GM12872 (cell line): ENCODE data around the gene RDH5.

Experiments
- TF ChIP-seq, protein P1 (sequence below): IDR thresholded peaks from 3 replicates; pipeline ENCODE4 v1.5.1; 2011; ENCODE audit warnings: low read depth, mild to moderate bottlenecking, low read length, moderate library complexity; ENCODE audit not compliant: insufficient read depth

Gene RDH5

DNA sequence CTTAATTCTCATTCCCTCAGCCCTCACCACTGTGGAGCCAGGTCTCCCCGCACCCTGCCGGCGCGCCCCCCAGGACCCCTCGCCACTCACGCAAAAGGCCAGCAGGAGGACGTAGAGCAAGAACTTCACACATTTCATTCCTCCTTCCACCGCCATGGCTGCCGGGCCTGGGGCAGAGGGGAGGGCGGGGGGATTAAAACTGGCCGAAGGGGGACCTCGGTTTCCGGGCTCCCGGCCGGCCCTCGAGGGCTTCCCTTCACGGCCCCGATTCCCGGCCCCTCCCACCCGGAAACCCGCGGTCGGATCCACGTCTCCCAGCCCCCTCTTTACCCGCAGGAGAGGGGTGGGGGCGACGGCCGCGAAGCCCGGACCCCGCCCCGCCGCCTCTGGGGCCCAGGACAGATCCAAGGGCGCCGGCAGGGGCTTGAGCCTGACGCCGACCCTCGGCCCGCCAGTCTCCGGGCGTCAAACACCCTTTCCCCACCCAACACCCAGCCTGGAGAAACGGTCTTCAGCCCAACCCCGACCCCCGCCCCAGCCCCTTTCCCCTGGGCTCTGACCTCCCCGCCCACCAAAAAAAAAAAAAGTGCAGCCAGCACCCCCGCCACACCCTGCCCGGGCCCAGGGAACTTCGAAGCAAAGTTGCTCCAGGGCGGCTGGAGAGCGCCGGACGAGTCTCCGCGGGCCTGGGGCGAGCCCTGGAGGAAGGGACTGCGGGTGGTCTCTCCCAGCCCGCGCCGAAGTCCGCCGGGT, 8.2 kb downstream of the RDH5 start:
- TF ChIP-seq, protein P1, sequence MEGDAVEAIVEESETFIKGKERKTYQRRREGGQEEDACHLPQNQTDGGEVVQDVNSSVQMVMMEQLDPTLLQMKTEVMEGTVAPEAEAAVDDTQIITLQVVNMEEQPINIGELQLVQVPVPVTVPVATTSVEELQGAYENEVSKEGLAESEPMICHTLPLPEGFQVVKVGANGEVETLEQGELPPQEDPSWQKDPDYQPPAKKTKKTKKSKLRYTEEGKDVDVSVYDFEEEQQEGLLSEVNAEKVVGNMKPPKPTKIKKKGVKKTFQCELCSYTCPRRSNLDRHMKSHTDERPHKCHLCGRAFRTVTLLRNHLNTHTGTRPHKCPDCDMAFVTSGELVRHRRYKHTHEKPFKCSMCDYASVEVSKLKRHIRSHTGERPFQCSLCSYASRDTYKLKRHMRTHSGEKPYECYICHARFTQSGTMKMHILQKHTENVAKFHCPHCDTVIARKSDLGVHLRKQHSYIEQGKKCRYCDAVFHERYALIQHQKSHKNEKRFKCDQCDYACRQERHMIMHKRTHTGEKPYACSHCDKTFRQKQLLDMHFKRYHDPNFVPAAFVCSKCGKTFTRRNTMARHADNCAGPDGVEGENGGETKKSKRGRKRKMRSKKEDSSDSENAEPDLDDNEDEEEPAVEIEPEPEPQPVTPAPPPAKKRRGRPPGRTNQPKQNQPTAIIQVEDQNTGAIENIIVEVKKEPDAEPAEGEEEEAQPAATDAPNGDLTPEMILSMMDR = no peak

DNA sequence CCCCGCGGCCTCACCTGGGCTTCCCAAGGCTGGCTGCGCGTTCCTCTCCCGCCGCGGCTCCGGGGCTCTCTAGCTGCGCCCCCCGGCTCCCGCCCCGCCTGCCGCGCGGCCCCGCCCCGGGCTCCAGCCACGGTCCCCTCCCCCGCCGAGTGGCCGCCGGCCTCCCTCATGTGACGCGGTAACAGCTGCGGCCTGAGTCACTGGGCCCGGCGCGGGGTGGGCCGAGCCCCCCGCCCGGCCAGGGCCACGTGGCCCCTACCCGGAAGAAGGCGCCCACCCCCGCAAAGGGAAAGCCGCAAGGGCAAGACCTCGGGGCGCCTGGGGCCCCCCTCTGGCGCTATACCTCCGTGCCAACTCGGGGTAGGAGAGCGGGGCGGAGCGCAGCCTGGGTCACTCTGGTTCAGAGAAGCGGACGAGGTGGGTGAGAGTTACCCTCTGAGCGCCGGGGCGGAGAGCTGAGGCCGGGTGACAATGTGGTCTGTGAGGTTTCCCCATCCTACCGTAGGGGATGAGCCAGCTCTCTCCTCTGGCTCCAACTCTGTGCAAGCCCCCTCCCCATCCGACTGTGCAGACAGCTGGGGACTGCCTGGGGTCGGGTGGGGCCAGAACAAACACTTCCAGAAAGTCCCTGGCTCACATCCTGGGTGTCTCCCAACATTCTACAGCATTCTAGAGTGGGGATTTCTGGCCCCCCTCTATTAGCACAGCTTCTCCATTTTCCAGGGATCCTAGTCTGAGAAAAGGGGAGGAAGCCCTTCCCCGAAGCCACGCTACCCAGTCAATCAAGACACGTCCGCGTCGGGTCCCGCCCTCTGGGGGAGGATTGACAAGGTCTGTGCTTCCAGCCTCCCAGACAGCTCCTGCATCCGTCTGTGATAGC, 9.0 kb downstream of the RDH5 start, which contains the start of gene CD63:
Gene CD63 (minus strand): TSS at position 71 of the 880 bp plus-strand sequence. CDS start 668 bp downstream, outside the sequence.
- TF ChIP-seq, protein P1 = no peak

DNA sequence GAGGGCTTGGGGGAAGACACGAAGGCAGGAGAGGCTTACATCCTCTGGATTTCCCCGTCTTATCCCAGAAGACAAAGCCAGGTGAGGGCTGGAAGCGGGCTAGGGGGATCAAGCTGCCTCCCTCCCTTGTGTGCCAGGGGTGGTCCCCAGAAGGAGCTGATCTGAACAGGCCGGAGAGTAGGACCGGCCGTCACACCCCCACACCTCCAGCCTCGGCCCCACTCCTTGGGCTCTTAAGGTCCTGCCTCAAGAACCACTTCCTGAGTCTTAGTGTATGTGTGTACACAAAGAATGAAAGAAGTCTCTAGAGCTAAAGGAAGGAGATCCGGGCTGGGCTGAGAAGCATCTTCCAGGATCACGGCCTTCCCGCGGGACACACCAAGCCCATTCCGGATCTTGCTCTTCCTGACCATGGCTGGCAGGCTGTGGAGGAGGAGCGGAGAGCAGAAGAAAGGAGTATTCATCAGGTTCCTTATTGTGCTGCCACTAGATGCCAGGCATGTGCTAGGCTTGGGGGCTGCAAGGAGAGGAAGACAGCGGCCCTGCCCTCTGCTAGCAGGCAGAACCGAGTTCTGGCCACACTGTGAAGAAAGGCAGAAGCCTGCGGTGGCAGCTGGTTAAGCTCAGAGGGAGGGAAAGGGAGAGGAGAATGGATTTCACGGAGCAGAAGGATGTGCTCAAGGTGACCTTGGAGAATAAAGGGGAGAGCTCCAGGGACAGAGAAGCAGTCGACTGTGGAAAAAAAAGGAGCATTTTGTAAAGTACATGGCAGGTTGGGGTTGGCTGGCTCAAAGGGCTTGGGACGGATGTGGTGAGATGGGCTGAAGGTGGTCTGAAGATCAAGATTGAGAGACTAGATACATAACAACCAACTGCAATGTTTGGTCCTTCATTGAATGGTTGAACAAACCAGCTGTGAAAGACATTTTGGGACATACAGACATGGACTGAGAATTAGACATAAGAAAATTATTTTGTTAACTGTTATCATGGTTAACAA, 9.9 kb downstream of the RDH5 start:
- TF ChIP-seq, protein P1 = no peak

DNA sequence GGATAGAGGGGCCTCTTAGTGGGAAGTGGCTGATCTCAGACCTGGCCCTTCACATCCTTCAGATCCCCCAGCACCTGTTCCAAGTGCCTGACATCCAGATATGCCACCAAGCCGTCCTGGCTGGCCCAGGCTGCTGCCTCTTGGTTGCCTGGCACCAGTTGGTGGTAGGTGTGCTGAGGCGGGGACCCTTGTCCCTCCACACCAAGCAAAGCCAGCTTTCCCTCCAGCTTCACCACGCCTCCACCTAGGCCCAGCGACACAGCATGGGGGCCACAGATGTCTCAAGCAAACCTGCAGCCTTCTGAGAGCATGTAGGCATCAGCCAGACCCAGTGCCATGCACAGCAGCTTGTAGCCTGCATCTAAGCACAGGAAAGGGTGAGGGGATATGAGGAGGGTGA, 12.1 kb downstream of the RDH5 start:
- TF ChIP-seq, protein P1 = no peak

DNA sequence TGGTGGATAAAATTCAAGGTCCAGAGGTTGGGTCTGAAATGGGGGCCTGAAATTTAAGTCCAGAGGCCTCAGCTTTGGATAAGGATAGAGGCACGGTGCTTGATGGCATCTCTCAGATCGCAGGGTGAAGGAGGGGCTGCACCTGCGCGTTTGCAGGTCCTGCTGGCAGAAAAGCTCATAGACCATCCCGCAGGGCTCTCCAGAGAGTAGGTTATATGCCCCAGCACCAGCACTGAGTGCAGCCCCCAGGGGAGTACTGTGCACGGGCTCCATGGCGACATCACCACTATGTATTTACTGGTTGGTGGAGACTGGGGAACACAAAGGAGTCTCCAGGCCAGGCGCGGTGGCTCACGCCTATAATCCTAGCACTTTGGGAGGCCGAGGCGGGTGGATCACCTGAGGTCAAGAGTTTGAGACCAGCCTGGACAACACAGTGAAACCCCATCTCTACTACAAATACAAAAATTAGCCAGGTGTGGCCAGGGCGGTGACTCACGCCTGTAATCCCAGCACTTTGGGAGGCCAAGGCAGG, 12.9 kb downstream of the RDH5 start:
- TF ChIP-seq, protein P1 = no peak

DNA sequence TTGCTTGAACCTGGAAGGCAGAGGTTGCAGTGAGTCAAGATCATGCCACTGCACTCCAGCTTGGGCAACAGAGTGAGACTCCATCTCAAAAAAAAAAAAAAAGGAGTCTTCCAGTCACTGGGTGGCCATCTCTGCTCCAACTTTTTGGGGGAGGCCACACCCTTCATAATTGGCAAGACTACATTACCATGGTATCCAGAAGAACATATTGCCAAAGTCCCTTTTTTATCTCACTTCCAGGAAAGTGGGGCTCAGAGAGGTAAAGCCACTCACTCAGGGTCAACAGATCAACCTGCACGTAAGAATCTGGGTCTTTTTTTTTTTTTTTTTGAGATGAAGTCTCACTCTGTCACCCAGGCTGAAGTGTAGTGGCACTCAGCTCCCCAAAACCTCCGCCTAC, 13.7 kb downstream of the RDH5 start:
- TF ChIP-seq, protein P1 = no peak
